GF-D8 (cell line): ENCODE data around the gene ALG3.
A peak's percentile ranks its signal among the peaks of the same experiment; 100 is the strongest.
"Not testable (repeated sequence)": the region's sequence is repeated elsewhere in the genome, so short reads cannot be mapped to it uniquely, and the experiment has no call there.

Source experiments
- DNase-seq: peaks from one replicate; lab custom pipeline; 2025; lab: John Stamatoyannopoulos, UW

The ALG3 gene

DNA sequence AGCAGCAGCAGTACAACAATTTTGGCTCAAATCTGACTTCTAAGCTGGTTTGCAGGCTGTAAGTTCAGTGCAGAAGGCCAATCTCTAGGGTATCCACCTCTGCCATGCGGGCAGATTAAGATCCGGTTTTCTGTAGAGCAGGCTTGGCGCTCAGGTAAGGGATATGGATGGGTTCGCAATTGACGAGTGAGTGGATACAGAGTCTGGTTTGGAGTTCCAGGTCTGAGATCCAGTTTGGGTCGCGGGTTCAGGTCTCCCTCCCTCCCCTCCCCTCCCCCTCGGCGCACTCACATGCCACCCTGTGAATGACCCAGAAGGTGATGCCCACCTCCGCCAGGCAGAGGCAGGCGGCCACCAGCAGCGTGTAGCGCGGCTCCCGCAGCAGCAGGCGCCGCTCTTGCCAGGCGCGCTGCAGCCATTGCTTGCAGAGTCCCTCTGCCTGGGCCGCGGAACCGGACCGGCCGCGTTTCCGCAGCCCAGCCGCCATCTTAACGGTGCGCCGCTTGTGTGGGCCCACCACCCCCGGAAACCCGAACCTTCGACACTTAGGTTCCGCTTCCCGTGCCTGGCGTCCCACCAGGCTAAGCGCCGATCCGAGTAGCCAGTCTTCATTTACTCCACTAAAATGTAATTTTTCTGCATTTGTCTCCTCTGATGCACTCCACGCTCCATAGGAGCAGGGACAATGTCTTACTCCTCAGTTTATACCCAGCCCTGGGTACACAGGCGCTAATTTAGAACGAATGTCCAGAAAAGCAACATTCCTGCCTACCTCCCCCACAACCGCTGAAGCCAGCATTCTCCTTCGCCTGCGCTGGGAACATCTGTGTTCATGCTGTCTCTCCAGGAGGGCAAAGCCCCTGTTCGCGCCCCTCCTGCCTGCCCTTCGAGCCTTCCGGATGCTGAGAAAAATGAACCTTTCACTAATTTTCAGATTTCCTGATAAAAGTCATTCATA, at the start of gene ALG3:
ALG3 (minus strand) TSS at position 509 of the 958 bp plus-strand sequence; CDS start at position 487, 22 bp downstream.
- peak; percentile 29 for DNase-seq

DNA sequence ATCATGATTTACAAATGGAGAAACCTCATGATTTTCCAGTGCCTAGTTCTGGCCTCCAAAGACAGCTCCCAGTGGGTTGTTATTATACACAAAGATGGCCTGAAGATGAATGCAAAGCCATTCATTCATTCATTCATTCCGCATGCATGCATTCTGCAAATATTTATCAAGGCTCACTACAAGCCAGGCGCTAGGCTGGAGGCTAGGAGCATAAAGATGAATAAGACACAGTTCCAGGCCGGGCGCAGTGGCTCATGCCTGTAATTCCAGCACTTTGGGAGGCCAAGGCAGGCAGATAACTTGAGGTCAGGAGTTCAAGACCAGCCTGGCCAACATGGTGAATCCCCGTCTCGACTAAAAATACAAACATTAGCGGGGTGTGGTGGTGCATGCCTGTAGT, 47.9 kb upstream of the ALG3 start:
- DNase-seq = no peak

DNA sequence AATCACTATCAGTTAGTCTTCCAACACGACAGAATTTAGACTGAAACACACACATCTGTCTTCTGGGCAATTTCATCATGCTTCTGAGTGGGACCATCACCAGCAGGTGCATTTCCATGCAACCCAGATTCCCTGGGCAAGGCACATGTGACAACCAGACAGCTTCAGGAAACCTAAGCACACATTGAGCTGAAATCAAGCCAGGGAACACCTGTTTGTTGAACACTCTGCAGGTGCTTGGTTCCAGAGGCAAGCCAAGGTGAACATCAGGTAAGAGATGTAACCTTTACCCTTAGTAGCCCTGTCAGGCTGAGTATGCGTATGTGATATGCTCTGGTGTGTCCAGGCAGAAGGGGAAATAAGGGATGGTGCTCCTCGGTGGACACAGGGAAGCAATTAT, 47.0 kb upstream of the ALG3 start:
- DNase-seq = no peak

DNA sequence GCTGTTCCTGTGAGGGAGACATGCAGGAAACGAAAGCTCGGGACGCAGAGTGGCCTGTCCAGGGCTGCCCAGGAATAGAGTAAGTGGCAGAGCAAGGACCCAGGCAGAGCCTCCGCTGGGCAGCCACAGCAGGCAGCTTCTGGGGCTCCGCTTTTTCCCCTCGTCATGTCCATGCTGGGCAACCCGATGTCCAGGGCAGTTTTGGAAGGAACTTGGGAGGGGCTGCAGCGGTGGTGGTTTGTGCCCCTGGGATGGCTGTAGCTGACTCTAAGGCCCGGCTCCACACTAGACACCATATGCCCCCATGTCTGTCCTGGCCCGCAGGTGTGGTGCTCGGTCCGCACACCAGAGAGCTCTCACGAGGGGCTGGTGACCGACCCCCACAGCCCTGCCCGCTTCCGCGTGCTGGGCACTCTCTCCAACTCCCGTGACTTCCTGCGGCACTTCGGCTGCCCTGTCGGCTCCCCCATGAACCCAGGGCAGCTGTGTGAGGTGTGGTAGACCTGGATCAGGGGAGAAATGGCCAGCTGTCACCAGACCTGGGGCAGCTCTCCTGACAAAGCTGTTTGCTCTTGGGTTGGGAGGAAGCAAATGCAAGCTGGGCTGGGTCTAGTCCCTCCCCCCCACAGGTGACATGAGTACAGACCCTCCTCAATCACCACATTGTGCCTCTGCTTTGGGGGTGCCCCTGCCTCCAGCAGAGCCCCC, 43.1 kb upstream of the ALG3 start:
- no peak for DNase-seq

DNA sequence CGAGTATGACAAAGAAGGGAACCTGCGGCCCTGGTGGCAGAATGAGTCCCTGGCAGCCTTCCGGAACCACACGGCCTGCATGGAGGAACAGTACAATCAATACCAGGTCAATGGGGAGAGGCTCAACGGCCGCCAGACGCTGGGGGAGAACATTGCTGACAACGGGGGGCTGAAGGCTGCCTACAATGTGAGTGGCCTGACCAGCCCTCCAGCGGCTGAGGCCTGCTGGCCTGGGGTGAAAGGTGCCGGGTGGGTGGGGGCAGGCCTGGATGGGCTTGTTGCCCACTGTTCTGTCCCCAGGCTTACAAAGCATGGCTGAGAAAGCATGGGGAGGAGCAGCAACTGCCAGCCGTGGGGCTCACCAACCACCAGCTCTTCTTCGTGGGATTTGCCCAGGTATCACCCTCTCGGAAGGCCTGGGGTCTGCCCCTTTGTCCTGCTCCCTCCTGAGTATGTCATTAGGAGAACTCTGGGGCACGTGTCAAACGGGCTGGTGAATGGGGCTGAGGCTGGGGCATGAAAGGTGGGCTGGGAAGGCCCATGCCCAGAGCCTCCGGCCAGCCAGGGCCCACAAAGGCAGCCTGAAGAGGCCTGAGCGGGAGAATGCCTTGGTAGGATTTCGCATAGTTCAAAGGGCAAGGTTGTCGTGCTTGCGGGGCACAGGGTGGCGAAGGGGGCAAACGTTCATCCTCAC, 42.4 kb upstream of the ALG3 start:
- no peak for DNase-seq

DNA sequence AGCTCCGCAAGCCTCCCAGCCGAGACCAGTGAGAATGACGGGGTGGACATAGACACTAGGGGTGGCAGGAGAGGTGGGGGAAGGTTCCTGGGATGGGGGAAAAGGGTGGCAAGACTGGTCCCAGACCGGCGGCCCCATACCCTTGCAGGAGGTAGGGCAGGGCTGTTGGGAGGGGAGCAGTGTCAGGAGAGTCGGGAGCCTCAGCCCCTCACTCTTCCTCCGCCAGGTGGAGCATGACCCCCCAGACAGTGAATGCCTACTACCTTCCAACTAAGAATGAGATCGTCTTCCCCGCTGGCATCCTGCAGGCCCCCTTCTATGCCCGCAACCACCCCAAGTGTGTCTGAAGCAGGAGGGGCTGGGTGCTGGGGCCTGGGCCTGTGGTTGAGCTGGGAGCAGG, 41.6 kb upstream of the ALG3 start:
- no peak for DNase-seq

DNA sequence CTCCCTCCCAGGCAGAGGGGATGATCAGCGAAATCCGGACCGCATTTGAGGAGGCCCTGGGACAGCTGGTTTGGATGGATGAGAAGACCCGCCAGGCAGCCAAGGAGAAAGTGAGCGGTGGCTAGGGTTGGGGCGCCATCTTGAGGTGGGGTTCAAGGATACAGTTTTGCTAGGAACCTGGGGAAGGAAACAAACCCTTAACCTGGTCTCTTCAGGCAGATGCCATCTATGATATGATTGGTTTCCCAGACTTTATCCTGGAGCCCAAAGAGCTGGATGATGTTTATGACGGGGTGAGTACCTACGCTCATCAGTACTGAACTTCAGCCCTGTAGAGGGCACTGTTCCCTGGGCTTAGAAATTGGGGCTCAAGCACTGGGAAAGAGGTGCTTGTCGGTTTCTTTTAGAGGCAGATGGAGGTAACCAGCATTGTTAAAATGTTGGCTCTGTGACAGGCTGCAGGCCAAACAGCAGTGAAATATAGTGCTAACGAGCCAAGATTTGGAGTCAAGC, 40.7 kb upstream of the ALG3 start:
- no peak for DNase-seq

DNA sequence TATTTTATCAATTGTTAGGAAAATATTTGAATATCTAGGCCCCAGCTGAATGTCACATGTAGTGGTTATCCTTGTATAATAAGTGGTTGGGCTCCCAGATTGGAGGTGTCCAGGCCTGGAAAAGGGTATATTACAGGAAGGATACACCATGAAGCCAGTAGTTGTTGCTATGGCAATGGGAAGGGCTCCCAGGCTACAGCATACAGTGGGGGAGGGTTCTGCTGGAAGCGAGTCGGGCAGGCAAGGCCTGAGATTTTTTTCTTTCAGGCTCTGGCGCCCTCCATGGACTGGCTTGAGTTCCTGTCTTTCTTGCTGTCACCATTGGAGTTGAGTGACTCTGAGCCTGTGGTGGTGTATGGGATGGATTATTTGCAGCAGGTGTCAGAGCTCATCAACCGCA, 35.9 kb upstream of the ALG3 start:
- no peak for DNase-seq

DNA sequence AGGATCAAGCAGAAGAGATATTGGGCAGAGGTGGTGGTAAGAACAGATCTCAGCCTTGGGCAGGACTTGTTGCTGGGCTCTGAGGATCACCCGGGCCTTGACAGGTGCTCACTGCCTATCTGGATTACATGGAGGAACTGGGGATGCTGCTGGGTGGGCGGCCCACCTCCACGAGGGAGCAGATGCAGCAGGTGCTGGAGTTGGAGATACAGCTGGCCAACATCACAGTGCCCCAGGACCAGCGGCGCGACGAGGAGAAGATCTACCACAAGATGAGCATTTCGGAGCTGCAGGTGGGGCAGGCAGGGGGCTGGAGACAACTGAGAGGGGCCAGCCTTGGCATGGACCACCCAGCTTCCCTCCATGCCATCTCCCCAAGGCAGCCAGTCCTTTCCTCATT, 34.9 kb upstream of the ALG3 start:
- DNase-seq = no peak

- DNase-seq = no peak
These were observed 34.2 kb upstream of the ALG3 start for GRCh38 chr3:184282941-184283340.

DNA sequence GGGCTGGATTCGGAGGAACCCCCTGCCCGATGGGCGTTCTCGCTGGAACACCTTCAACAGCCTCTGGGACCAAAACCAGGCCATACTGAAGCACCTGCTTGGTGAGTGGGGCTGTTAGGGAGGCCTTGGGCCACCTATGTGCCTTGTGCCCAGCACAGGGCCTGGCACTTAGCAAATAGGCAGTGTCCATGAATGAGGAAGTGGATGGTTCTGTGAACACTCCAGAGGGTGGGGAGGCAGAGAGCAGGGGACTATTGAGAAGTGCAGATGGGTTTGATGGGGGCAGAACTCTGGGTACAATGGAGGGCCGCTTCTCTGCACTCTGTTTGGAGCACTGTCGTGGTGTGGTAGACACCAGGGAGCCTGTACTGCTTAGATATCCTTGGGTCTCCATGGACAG, 28.6 kb upstream of the ALG3 start:
- no peak for DNase-seq

GRCh38 chr3:184275961-184276910, 27.5 kb upstream of the ALG3 start, which contains the start of gene ECE2:
TSS of gene ECE2 (plus strand) at chr3:184276022. CDS start at chr3:184276154, 132 bp downstream.
- no peak for DNase-seq

- no peak for DNase-seq
These were observed 26.6 kb upstream of the ALG3 start for GRCh38 chr3:184275381-184275701.

GRCh38 chr3:184272269-184272668, 23.5 kb upstream of the ALG3 start:
- no peak for DNase-seq

DNA sequence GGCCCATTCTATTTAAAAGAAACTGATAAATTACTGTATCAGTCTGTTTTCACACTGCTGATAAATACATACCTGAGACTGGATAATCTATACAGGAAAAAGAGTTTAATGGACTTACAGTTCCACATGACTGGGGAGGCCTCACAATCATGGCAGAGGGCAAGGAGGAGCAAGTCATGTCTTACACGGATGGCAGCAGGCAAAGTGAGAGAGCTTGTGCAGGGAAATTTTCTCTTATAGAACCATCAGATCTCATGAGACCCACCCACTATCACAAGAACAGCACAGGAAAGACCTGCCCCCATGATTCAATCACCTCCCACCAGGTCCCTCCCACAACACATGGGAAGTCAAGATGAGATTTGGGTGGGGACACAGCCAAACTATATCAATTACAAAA, 18.5 kb upstream of the ALG3 start:
- not testable (repeated sequence) for DNase-seq

DNA sequence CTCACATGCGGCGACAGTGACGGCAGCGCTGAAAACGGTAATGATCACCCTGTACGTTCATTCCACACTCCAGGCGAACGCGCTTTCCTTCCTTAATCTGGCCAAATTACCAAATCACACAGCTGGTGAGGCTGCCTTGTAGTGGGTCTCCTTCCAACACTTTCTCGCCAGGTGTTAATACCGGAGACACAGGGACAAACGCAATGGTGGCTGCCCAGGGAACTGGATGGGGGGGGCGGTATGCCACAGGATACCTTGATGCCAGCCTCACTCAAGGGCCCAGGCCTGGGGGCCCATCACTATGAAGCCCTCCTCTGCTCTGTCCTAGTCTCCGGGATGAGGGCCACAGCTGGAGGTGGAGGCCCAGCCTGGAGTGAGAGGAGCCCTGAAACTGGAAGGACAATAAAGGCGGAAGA, 14.0 kb upstream of the ALG3 start:
- DNase-seq = no peak

DNA sequence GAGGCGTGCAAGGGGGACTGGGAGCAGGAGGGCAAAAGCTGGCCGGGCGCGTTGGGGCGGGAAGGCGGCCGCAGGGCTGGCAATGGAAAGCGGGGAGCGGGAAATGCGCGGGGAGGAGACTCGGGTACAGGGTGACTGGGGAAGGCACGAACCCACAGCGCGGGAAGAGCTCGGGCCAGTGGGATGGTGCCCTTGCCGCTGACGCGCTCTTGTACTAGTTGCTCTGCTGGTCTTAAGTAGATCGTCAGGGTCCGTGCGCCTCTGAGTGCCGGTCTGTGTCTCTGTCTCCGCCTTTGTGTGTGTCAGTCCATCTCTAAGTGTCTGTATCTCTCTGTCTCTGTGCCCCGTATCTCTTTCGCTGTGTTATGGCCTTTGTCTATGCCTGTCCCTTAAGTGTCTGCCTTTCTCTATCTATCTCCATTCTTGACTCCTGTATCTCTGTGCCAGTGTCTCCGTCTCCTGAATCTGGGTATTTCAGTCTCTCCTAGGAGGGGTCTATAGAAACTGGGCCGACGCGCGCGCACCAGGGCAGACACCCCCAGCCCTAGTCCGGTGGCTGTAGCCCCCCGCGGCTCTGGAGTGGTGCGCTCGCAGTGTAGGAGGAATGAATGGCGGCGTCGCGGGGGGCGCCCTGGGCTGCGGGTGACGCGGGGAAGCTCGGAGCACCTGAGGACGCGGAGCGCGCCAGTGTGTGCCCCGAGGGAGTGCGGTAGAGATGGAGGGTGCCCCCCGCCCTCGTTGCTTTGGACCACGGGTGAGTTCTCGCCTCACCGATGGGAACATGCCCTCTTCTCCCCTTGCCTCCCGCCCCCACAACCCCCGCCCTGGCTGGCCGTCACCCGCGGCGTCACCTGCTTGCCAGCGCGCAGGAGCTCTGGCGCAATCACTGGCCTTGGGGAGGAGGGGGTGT, 13.3 kb upstream of the ALG3 start:
- DNase-seq = no peak

DNA sequence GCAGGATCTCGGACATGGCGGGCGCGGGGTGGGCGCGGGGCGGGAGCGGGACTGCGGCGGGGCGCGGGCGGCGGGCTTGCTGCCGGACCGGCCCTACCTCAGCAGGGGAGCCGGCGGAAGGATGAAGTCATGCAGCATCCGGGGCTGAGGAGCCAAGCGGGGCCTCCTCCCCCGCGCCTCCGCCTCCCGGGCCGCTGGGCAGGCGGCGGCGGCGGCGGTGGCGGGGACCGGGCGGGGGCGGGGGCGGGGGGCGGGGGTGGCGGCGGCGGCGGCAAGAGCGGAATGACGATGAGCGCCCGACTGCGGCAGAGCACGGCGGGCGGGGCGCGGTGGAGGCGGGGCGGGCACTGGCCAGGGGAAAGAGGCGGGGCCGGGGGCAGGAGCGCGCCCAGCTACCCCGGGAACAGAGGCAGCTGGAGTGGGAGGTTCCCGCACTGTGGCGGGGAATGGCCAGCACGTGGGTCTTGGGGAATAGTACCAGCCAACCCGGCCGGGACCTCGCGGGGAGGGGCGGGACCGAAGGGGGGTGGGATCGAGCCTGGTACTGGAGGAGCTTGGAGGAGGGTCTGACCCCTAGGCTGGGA, 12.6 kb upstream of the ALG3 start, which contains the start of gene CAMK2N2:
CAMK2N2 (minus strand) TSS at position 284 of the 584 bp plus-strand sequence; CDS start at position 16, 268 bp downstream.
- no peak for DNase-seq

GRCh38 chr3:184260724-184261269, 12.0 kb upstream of the ALG3 start:
- no peak for DNase-seq
